ENCODE data around the gene NOX1.

DNA sequence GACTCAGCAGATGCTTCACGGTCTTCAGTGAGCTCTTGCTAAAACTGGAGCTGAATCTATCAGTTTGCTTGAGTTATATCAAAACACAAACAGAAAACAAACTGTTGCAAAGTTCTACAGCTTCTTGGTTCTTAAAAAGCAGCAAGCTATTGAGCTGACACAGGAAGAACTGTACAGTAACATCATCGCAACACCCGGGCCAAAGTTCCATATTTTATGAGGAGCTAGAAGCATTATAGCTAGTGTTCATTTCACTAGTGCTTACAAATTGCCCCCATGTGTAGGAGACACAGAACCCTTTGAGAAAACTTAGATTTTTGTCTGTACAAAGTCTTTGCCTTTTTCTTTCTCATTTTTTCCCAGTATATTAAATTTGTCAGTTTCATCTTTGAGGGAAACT is 71.3 kb downstream of the NOX1 start:
- TF ChIP-seq POLR2A (IDR thresholded peaks at IDR 0.05; ENCODE audit: extremely low read depth, insufficient read length) (no peak), CTCF (IDR thresholded peaks at IDR 0.05; ENCODE audit: low read depth, low read length) (no peak), MAX (IDR thresholded peaks at IDR 0.05; ENCODE audit: low read depth, low read length) (no peak), MYC (IDR thresholded peaks at IDR 0.05; ENCODE audit: low read depth, low read length) (no peak)

All from NB4 (cell line).